Measurements from ENCODE around the gene MRPS5.

DNA sequence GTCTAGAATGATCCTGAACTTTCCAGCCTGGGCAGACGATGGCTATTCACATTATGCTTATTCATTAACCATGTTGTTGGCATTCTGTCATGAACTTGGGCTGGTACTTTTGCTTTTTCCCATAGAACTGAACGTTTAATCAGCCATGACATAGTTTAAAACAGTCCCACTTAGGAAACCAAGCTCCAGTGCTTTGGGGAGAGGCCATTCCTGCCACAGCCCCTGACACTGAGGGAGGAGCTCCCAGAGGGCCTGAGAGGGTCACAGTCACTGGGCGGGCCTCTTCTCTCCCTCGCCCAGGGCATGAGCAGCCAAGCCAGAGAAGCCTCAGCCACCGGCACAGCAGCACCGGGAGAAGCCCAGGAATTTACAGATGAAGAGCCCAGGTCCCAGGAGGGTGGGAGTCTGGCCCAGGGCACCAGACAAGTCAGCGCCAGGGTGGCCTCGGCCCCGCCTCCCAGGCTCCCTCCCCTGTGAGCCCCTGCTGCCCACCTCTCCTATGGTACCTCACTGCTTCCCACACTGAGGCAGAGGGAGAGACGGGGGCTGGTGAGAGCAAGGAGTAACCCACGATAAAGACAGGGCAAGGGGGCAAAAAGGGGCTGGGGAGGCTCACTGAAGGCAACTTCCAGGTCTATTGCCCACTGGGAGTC is 62.5 kb downstream of the MRPS5 start:
- TF ChIP-seq CTCF (conservative IDR thresholded peaks at IDR 0.05; ENCODE audit: low read length): no peak
- TF ChIP-seq EZH2phosphoT487 (IDR thresholded peaks at IDR 0.05; ENCODE audit: borderline replicate concordance, low read depth, low read length): no peak

Data from OCI-LY7 (cell line).